AML-193 (cell line): ENCODE data around the gene TNFSF8.

Source experiments
- DNase-seq, 2 experiments: peaks; one replicate each; lab custom pipeline; 2025; lab: John Stamatoyannopoulos, UW

Gene TNFSF8

DNA sequence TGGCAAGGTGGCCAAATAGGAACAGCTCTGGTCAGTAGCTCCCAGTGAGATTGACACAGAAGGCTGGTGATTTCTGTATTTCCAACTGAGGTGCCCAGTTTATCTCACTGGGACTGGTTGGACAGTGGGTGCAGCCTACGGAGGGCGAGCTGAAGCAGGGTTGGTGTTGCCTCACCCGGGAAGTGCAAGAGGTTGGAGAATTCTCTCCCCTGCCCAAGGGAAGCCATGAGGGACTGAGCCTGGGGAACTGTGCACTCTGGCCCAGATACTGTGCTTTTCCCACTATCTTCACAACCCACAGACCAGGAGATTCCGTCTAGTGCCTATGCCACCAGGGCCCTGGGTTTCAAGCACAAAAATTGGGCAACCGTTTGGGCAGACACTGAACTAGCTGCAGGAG, 61.0 kb downstream of the TNFSF8 start:
- DNase-seq, result no peak

DNA sequence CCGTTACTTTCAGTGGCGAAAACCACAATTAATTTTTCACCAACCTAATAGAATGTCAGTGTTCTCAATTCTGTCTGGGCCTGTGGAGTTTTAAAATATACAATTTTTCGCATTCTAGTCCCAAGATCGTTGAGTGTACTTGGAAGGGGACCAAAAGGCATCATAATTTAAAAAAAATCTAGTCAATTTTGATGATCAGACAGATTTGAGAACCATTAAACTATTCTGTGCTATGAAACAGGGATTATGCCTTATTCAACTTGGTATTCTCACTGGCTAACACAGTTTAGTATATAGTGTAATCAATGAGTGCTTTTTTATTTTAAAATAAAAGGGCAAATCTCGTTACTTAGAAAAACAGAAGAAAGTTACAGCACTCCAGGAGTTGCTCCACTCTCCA, 63.1 kb downstream of the TNFSF8 start:
- no peak for DNase-seq

GRCh38 chr9:114864471-114864870, 65.9 kb downstream of the TNFSF8 start:
- no peak for DNase-seq

GRCh38 chr9:114861922-114862605, 68.3 kb downstream of the TNFSF8 start:
- no peak for DNase-seq

GRCh38 chr9:114861273-114861672, 69.1 kb downstream of the TNFSF8 start:
- DNase-seq, result no peak

DNA sequence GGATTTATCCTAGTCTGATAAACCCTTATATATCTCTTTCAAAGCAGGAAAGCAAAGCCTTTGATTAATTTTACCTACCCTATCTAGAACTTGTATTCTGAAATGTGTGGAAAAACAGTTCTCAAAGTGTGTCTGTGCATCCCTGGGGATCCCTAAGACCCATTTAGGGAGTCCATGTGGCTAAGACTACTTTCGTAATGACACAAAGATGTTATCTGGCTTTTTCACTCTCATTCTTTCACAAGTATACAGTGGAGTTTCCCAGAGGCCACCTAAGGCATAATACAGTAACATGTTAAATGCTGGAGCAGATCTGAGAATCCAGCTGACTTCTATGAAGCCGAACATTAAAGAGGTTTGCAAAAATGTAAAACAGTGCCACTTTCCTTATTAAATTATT, 70.2 kb downstream of the TNFSF8 start:
- DNase-seq, result no peak

DNA sequence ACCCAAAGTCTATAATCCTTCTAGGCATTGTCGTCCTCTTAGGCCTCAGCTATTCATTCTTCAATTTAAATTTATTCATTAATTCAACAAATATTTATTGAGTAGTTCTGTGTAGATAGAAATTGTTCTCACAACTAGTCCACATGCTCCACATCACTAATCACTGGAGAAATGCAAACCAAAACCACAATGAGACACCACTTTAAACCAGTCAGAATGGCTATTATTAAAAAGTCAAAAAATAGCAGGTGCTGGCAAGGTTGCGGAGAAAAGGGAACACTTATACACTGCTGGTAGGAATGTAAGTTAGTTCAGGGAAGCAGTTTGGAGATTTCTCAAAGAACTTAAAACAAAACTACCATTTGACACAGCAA, 73.5 kb downstream of the TNFSF8 start:
- no peak for DNase-seq

DNA sequence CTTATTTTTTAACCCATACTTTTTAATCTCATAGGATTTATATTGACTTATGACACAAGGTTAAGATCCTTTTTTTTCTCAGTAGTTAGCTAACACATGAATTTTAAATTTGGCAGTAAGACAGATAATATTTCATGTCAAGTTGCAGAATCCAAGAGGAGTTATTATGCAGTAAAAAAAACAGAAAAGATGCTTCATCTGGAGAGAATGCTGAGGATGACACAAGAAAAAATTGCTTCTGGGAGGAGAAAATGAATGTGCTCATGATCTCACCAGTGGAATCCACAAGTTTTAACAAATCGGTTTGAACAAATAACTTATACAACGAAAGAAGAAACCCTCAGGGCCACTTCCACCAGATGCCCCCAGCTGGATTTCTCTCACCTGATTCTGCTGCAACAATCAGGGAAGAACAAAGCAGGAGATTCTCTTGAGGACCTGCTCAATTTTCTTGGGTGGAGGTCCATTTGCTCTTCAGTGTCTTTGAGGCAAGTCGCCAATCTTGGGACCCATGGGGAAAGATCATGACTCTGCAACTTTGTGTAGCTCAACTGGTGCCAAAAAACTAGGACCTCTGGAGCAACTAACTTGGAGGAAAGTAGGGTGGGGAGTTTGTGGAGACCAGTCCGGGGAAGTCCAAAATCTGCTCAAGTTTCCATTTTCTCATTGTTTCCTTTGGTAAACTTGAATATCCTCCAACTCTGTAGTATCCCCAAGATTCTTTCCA, 74.0 kb downstream of the TNFSF8 start:
- no peak for DNase-seq

DNA sequence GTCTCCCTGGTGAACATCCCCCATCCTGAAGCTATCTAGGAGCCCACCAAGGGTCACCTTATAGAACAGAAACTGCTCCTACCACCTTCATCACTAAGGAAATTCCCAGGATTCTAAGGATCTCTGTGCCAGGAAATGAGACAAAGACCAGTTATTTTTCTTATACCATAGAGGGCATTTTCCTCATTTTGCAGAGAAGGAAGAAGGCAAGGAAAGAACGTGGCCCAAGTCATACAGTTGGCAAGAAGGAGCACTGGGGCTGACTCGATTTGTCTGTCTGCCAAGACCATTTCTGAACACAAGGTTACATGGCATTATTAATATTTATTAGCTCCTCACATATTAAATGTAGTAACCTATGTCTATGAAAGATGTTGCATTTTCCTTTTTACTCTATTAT, 74.9 kb downstream of the TNFSF8 start:
- DNase-seq, result no peak

- DNase-seq, result no peak
Observed at GRCh38 chr9:114854736-114855355, 75.5 kb downstream of the TNFSF8 start.

GRCh38 chr9:114853071-114853855, 77.1 kb downstream of the TNFSF8 start:
- DNase-seq, result no peak

GRCh38 chr9:114852050-114852594, 78.3 kb downstream of the TNFSF8 start:
- DNase-seq, result peak; percentile 81 to 86

DNA sequence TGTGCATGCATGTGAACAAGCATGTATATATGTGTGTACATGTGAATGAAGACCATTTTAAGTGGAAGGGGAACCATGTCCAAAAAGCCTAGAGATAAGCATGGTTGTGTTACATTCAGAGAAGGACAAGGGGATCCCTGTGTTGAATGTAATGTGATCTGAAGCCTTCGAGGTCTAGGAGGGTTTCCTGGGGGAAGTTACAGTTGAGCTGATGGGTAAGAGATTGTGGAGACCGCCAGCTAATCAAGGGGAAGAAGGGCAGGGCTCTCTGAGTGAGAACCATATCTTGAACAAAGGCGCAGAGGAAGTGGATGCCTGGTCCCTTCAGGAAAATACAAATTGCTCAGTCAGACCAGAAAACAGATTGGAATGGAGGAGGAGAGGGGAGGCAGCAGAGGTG, 79.1 kb downstream of the TNFSF8 start:
- peak; percentile 18 to 30 for DNase-seq
